Esophagus muscularis mucosa (tissue), 4 donors: Measurements from ENCODE around the gene RAB11FIP3. TPM values are rescaled to one million over a fixed set of nuclear protein-coding genes. Genes with fewer than 3 reads are reported as not detected.

Experiments used
- DNase-seq: peaks from one replicate; pipeline ENCODE4 v3.0.0-alpha.2; 2017; ENCODE audit errors: extremely low spot score
- H3K27ac ChIP-seq, 4 donors: fragments of 200-600 bp; sonication (generic); replicated peaks in 1 of 4; 1 replicate in 3 of 4; 2 replicates in 1 of 4; pipeline ENCODE4 v1.5.1; 2016 to 2019; ENCODE audit warnings: mild to moderate bottlenecking in 1 of 4
- H3K27me3 ChIP-seq, 4 donors: fragments of 200-600 bp; sonication (generic); one replicate each; pipeline versions ENCODE4 v1.5.1 to v1.6.0; 2016 to 2019
- H3K36me3 ChIP-seq, 4 donors: fragments of 200-600 bp; sonication (generic); one replicate each; pipeline ENCODE4 v1.5.1; 2016 to 2019
- H3K4me1 ChIP-seq, 4 donors: fragments of 200-600 bp; sonication (generic); one replicate each; pipeline ENCODE4 v1.5.1; 2016 to 2019
- H3K4me3 ChIP-seq, 4 donors: fragments of 200-600 bp; sonication (generic); 1 replicate in 2 of 4; 2 replicates in 2 of 4; pipeline ENCODE4 v1.5.1; 2016 to 2019; ENCODE audit warnings: mild to moderate bottlenecking in 4 of 4, moderate library complexity in 1 of 4
- H3K9me3 ChIP-seq, 4 donors: fragments of 200-600 bp; sonication (generic); 1 replicate in 3 of 4; 2 replicates in 1 of 4; pipeline ENCODE4 v1.5.1; 2016 to 2019
- EP300 ChIP-seq: sonication (generic); formaldehyde crosslinking; IDR thresholded peaks from one replicate; pipeline ENCODE4 v1.6.1; 2017; ENCODE audit warnings: antibody characterized with exemption
- POLR2A ChIP-seq: fragments of 450-650 bp; IDR thresholded peaks from one replicate; pipeline ENCODE4 v1.6.1; 2017; ENCODE audit warnings: antibody characterized with exemption, moderate library complexity, mild to moderate bottlenecking, low read depth
- POLR2AphosphoS5 ChIP-seq, 2 donors: sonication (generic); formaldehyde crosslinking; IDR thresholded peaks; one replicate each; pipeline ENCODE4 v1.6.1; 2017; ENCODE audit warnings: antibody characterized with exemption in 2 of 2
- WGBS: methylation state at CpG from one replicate; pipeline ENCODE4 v1.1.5; 2018; 5-methylcytosine and 5-hydroxymethylcytosine counted together
- intact Hi-C: fragments of 100-400 bp; cut with DNase I; formaldehyde crosslinking; loops from one replicate; pipeline ENCODE4 v1.15.1; 2023
- total RNA-seq, 4 donors: library from RNA; depleted of rRNA; stranded (reverse); fragments of >200 nt; gene quantifications; one replicate each; pipeline versions ENCODE4 v1.1.0 to v1.2.1, GENCODE V29; 2016
- TF ChIP-seq, protein P1 (sequence below), 3 experiments: fragments of 200-600 bp in 2 of 3; fragments of 450-650 bp in 1 of 3; sonication (generic) in 2 of 3; IDR thresholded peaks; one replicate each; pipeline ENCODE4 v1.5.1; 2017 to 2019; ENCODE audit warnings: antibody characterized with exemption in 3 of 3, mild to moderate bottlenecking in 2 of 3, moderate library complexity in 1 of 3

The RAB11FIP3 gene
- total RNA-seq, 4 donors from 2014 or later, result 50.3 to 77.9 (median 58.8) TPM

DNA sequence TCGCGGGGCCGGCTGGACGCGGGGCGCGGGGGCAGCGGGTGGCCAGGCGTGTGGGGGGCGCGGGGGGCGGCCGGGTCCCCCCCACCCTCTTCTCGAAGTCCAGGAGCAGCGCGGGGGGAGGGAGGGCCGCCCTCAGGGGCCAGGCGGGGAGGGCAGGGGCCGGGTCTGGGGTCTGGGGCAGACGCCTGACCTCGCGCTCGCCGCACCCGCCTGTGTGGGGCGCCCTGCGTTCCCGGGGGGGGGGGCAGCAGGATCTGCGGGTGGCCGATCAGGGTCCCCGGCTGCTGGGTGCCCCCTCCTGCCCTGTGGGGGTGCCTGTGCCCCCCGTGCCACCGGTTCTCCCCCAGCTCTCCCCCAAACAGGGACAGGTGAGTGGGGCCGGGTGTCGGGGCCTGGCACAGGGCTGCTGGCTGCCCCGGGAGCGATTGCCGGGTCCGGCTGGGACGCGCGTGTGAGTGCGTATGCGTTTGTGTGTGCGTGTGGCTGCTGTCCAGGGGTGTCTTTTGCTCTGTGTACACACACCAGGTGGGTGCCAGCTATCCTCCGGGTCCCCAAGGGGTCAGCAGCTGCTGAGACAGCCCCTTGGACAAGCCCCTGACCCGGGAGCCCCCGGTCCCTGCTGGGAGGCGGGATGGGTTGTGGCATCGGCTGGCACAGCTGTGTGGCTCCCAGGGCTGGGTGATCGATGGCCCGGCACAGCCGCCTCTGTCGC, 135.4 kb downstream of the RAB11FIP3 start:
- intact Hi-C loops, result no loop called here
- H3K27ac ChIP-seq, result no peak overlapping the region
- H3K4me1 ChIP-seq, result peaks cover 9 to 33% (median 22%) of the 10 kb centered on the region in 4 donors
- H3K9me3 ChIP-seq, result no peaks in the 10 kb centered on the region
- TF ChIP-seq EP300 (no peak), POLR2AphosphoS5 (IDR thresholded peaks at IDR 0.05) (no peak)
- no peaks in the 10 kb centered on the region for H3K36me3 ChIP-seq
- 40% methylated on average over 3 of the region's 54 CpGs for whole genome bisulfite sequencing
- DNase-seq, result no peak
- H3K27me3 ChIP-seq, result peaks cover 0 to 79% (median 17%) of the 10 kb centered on the region in 4 donors
- H3K4me3 ChIP-seq, result peak overlapping the region in 1 of 4 donors; percentile 35

DNA sequence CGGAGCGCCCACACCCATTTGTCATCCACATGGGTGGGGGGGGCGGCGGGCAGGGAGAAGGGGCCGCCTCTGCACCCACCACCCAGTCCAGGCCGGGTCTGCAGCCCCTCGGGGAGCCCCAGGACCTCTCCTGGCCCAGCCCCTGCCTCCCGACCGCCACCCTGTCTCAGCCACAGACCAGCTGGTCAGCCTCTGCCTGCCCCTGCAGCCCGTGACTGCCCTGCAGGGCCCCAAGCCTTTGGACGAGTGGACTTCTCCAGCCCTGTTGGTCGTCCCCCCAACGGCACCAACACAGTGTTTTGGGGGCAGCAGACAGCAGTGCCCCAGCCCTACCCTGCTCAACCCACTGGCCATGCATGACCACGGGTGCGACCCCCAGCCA, 136.0 kb downstream of the RAB11FIP3 start:
- peaks cover 0 to 81% (median 17%) of the 10 kb centered on the region in 4 donors for H3K27me3 ChIP-seq
- H3K27ac ChIP-seq, result no peak overlapping the region
- H3K36me3 ChIP-seq, result no peaks in the 10 kb centered on the region
- 68% methylated on average over 10 of the region's 15 CpGs for whole genome bisulfite sequencing
- no peak overlapping the region for H3K4me3 ChIP-seq
- TF ChIP-seq EP300, result no peak
- TF ChIP-seq, protein P1, sequence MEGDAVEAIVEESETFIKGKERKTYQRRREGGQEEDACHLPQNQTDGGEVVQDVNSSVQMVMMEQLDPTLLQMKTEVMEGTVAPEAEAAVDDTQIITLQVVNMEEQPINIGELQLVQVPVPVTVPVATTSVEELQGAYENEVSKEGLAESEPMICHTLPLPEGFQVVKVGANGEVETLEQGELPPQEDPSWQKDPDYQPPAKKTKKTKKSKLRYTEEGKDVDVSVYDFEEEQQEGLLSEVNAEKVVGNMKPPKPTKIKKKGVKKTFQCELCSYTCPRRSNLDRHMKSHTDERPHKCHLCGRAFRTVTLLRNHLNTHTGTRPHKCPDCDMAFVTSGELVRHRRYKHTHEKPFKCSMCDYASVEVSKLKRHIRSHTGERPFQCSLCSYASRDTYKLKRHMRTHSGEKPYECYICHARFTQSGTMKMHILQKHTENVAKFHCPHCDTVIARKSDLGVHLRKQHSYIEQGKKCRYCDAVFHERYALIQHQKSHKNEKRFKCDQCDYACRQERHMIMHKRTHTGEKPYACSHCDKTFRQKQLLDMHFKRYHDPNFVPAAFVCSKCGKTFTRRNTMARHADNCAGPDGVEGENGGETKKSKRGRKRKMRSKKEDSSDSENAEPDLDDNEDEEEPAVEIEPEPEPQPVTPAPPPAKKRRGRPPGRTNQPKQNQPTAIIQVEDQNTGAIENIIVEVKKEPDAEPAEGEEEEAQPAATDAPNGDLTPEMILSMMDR (IDR thresholded peaks at IDR 0.05), result no peak
- TF ChIP-seq POLR2A, result no peak
- no peak for TF ChIP-seq POLR2AphosphoS5 (IDR thresholded peaks at IDR 0.05)
- peaks cover 14 to 38% (median 28%) of the 10 kb centered on the region in 4 donors for H3K4me1 ChIP-seq
- H3K9me3 ChIP-seq, result no peaks in the 10 kb centered on the region
- no peak for DNase-seq
- intact Hi-C loops, result no loop called here

- 79% methylated on average over 25 of the region's 43 CpGs for WGBS
- intact Hi-C loops, result no loop called here
- TF ChIP-seq, protein P1 (IDR thresholded peaks at IDR 0.05), result no peak
- TF ChIP-seq EP300 (no peak), POLR2AphosphoS5 (IDR thresholded peaks at IDR 0.05) (no peak), POLR2A (no peak)
- no peak overlapping the region for H3K27ac ChIP-seq
- peaks cover 0 to 78% (median 17%) of the 10 kb centered on the region in 4 donors for H3K27me3 ChIP-seq
- no peak overlapping the region for H3K4me3 ChIP-seq
- DNase-seq, result no peak
- H3K4me1 ChIP-seq, result peaks cover 21 to 47% (median 36%) of the 10 kb centered on the region in 4 donors
- H3K9me3 ChIP-seq, result no peaks in the 10 kb centered on the region
- no peaks in the 10 kb centered on the region for H3K36me3 ChIP-seq
These were observed 136.8 kb downstream of the RAB11FIP3 start for GRCh38 chr16:561957-562938.

- intact Hi-C loops, result no loop called here
- H3K36me3 ChIP-seq, result no peaks in the 10 kb centered on the region
- no peak overlapping the region for H3K4me3 ChIP-seq
- H3K27ac ChIP-seq, result no peak overlapping the region
- TF ChIP-seq, protein P1 (IDR thresholded peaks at IDR 0.05), result no peak
- TF ChIP-seq POLR2A (no peak), POLR2AphosphoS5 (IDR thresholded peaks at IDR 0.05) (no peak), EP300 (no peak)
- H3K9me3 ChIP-seq, result no peaks in the 10 kb centered on the region
- WGBS, result 86% methylated on average over 21 of the region's 30 CpGs
- DNase-seq, result no peak
- H3K4me1 ChIP-seq, result peaks cover 29 to 56% (median 45%) of the 10 kb centered on the region in 4 donors
- H3K27me3 ChIP-seq, result peaks cover 0 to 69% (median 17%) of the 10 kb centered on the region in 4 donors
These were observed 137.7 kb downstream of the RAB11FIP3 start for GRCh38 chr16:563072-563644.
